Endothelial cell of umbilical vein (primary cell): ENCODE data around the gene GDF2.

Experiments
- EZH2 ChIP-seq: IDR thresholded peaks from 2 replicates; pipeline ENCODE4 v1.6.1; 2012; ENCODE audit warnings: borderline replicate concordance, low read depth, mild to moderate bottlenecking, moderate library complexity, low read length, inconsistent platforms; ENCODE audit not compliant: severe bottlenecking
- POLR2A ChIP-seq: IDR thresholded peaks from 2 replicates; pipeline ENCODE4 v1.6.1; 2012; ENCODE audit warnings: low read depth, mild to moderate bottlenecking, control low read depth, low read length
- TF ChIP-seq, protein P1 (sequence below), 2 donors: IDR thresholded peaks; 1 replicate in 1 of 2; 2 replicates in 1 of 2; pipeline ENCODE4 v1.5.1; 2011; ENCODE audit warnings: low read length in 2 of 2, mild to moderate bottlenecking in 2 of 2, moderate library complexity in 2 of 2, control low read depth in 1 of 2, inconsistent platforms in 1 of 2, low read depth in 1 of 2; ENCODE audit not compliant: insufficient read depth in 1 of 2; ENCODE audit errors: extremely low read depth in 1 of 2
- TF ChIP-seq, protein P2 (sequence below): IDR thresholded peaks from 2 replicates; pipeline ENCODE4 v1.6.1; 2011; ENCODE audit not compliant: insufficient read depth, insufficient read length

DNA sequence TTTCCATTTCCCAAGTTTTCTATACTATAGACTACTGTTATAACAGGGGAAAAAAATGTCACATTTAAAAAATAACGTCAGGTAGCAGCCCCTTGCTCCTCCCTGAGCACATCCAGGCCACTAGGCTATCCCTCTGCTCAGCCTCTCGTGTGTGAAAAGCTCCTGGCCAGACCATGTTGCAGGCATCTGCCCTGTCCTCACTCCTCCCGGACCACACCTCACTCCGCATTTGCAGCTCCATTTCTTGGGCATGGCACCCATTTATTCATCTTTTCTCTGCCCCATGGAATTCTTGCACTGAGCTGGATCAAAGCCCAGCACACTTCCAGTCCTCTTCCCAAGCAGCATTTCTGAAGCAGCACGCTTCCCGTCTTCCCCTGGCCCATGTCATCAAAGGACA is 1.4 kb upstream of the GDF2 start:
- TF ChIP-seq, protein P1, sequence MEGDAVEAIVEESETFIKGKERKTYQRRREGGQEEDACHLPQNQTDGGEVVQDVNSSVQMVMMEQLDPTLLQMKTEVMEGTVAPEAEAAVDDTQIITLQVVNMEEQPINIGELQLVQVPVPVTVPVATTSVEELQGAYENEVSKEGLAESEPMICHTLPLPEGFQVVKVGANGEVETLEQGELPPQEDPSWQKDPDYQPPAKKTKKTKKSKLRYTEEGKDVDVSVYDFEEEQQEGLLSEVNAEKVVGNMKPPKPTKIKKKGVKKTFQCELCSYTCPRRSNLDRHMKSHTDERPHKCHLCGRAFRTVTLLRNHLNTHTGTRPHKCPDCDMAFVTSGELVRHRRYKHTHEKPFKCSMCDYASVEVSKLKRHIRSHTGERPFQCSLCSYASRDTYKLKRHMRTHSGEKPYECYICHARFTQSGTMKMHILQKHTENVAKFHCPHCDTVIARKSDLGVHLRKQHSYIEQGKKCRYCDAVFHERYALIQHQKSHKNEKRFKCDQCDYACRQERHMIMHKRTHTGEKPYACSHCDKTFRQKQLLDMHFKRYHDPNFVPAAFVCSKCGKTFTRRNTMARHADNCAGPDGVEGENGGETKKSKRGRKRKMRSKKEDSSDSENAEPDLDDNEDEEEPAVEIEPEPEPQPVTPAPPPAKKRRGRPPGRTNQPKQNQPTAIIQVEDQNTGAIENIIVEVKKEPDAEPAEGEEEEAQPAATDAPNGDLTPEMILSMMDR (IDR thresholded peaks at IDR 0.05; ENCODE audit: extremely low read depth in 1 of 2, insufficient read depth in 1 of 2, low read depth in 1 of 2, low read length in 2 of 2) = no peak
- TF ChIP-seq POLR2A (no peak), EZH2 (no peak)
- TF ChIP-seq, protein P2, sequence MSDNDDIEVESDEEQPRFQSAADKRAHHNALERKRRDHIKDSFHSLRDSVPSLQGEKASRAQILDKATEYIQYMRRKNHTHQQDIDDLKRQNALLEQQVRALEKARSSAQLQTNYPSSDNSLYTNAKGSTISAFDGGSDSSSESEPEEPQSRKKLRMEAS = no peak
